Measurements from ENCODE around the gene COL23A1. TPM values are rescaled to one million over a fixed set of nuclear protein-coding genes. Genes with fewer than 3 reads are reported as not detected.

COL23A1 gene
- total RNA-seq, 1 experiment from 2014 or later, result not detected

- H3K4me3 Mint-ChIP-seq (ENCODE audit: low read depth, unreplicated experiment), result no peak overlapping the region
- no TSS peak for BruUV-seq (replicated peaks)
- peaks cover 87% of the 10 kb centered on the region for H3K27me3 Mint-ChIP-seq (ENCODE audit: unreplicated experiment)
- intact Hi-C loops (cut with micrococcal nuclease; ENCODE audit: unreplicated experiment), result no loop called here
- H3K27ac Mint-ChIP-seq (ENCODE audit: unreplicated experiment), result no peak overlapping the region
- CTCF ChIA-PET, result no interaction called here
- TF ChIP-seq CTCF (IDR thresholded peaks at IDR 0.05; ENCODE audit: unreplicated experiment), result no peak
- DNase-seq, result no peak
- H3K4me1 Mint-ChIP-seq (ENCODE audit: low read depth, unreplicated experiment), result peaks cover 12% of the 10 kb centered on the region
- H3K9me3 Mint-ChIP-seq (ENCODE audit: low read depth, unreplicated experiment), result peaks cover 3% of the 10 kb centered on the region
- no peaks in the 10 kb centered on the region for H3K36me3 Mint-ChIP-seq (ENCODE audit: insufficient read depth, unreplicated experiment)
These were observed 312.8 kb downstream of the COL23A1 start for GRCh38 chr5:178277346-178277745.

- no peak for DNase-seq
- TF ChIP-seq CTCF (IDR thresholded peaks at IDR 0.05; ENCODE audit: unreplicated experiment), result no peak
- Mint-ChIP-seq H3K4me3 (ENCODE audit: low read depth, unreplicated experiment) (no peak overlapping the region), H3K27ac (ENCODE audit: unreplicated experiment) (no peak overlapping the region), H3K36me3 (ENCODE audit: insufficient read depth, unreplicated experiment) (no peaks in the 10 kb centered on the region), H3K9me3 (ENCODE audit: low read depth, unreplicated experiment) (peaks cover 3% of the 10 kb centered on the region), H3K4me1 (ENCODE audit: low read depth, unreplicated experiment) (peaks cover 9% of the 10 kb centered on the region), H3K27me3 (ENCODE audit: unreplicated experiment) (peaks cover 99% of the 10 kb centered on the region)
- no TSS peak for BruUV-seq (replicated peaks)
- intact Hi-C loops (cut with micrococcal nuclease; ENCODE audit: unreplicated experiment), result no loop called here
- CTCF ChIA-PET, result no interaction called here
These were observed 315.2 kb downstream of the COL23A1 start for GRCh38 chr5:178274781-178275537.

- no TSS peak for BruUV-seq (replicated peaks)
- peaks cover 3% of the 10 kb centered on the region for H3K9me3 Mint-ChIP-seq (ENCODE audit: low read depth, unreplicated experiment)
- no peak for DNase-seq
- H3K4me3 Mint-ChIP-seq (ENCODE audit: low read depth, unreplicated experiment), result no peak overlapping the region
- no peak overlapping the region for H3K27ac Mint-ChIP-seq (ENCODE audit: unreplicated experiment)
- CTCF ChIA-PET, result no interaction called here
- no peaks in the 10 kb centered on the region for H3K36me3 Mint-ChIP-seq (ENCODE audit: insufficient read depth, unreplicated experiment)
- H3K4me1 Mint-ChIP-seq (ENCODE audit: low read depth, unreplicated experiment), result no peaks in the 10 kb centered on the region
- H3K27me3 Mint-ChIP-seq (ENCODE audit: unreplicated experiment), result peaks cover 99% of the 10 kb centered on the region
- no peak for TF ChIP-seq CTCF (IDR thresholded peaks at IDR 0.05; ENCODE audit: unreplicated experiment)
- intact Hi-C loops (cut with micrococcal nuclease; ENCODE audit: unreplicated experiment), result no loop called here
These were observed 316.3 kb downstream of the COL23A1 start for GRCh38 chr5:178273665-178274541.

- Mint-ChIP-seq H3K27me3 (ENCODE audit: unreplicated experiment) (peaks cover 92% of the 10 kb centered on the region), H3K4me3 (ENCODE audit: low read depth, unreplicated experiment) (no peak overlapping the region), H3K36me3 (ENCODE audit: insufficient read depth, unreplicated experiment) (no peaks in the 10 kb centered on the region), H3K27ac (ENCODE audit: unreplicated experiment) (no peak overlapping the region), H3K9me3 (ENCODE audit: low read depth, unreplicated experiment) (peaks cover 3% of the 10 kb centered on the region), H3K4me1 (ENCODE audit: low read depth, unreplicated experiment) (no peaks in the 10 kb centered on the region)
- CTCF ChIA-PET, result no interaction called here
- BruUV-seq (replicated peaks), result no TSS peak
- TF ChIP-seq CTCF (IDR thresholded peaks at IDR 0.05; ENCODE audit: unreplicated experiment), result no peak
- intact Hi-C loops (cut with micrococcal nuclease; ENCODE audit: unreplicated experiment), result no loop called here
- no peak for DNase-seq
These were observed 317.2 kb downstream of the COL23A1 start for GRCh38 chr5:178273041-178273440.
